Stimulated activated CD8-positive, alpha-beta memory T cell treated with anti-CD3 and anti-CD28 coated beads, Interleukin-15, amount 100 ng/mL, for 24 hours (primary cell): ENCODE data around the gene MFSD8.
"Not testable (repeated sequence)": the region's sequence is repeated elsewhere in the genome, so short reads cannot be mapped to it uniquely, and the experiment has no call there.

Experiments
- DNase-seq: peaks from one replicate; pipeline ENCODE4 v3.0.0-alpha.2; 2020; ENCODE audit warnings: low read depth

MFSD8 gene

DNA sequence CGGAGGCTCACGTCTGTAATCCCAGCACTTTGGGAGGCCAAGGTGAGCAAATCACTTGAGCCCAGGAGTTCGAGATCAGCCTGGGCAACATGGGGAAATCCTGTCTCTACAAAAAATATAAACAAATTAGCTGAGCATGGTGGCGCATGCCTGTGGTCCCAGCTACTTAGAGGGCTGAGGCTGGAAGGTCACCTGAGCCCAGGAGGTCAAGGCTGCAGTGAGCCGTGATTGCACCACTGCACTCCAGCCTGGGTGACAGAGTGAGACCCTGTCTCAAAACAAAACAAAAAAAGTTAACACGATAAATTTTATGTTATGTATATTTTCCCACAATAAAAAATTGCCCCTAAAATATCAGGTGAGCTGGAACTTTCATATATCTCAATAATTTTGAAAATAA is 33.1 kb downstream of the MFSD8 start:
- DNase-seq: not testable (repeated sequence)

DNA sequence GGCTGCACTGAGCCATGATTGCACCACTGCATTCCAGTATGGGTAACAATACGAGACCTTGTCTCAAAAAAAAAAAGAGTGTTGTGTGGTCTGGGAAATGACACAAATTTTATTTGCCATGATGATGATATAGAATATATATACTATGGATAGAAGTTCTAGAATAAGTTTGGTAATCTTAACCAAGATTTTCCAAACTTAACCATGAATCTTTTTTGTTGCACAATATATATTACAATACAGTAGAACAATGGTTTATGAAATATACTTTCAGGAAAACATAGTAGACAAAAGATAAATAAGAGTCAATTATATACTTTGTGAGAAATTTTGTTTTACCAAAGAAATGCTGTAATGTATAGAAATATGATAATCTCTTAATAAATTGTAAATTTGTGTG is 34.8 kb downstream of the MFSD8 start:
- no peak for DNase-seq

DNA sequence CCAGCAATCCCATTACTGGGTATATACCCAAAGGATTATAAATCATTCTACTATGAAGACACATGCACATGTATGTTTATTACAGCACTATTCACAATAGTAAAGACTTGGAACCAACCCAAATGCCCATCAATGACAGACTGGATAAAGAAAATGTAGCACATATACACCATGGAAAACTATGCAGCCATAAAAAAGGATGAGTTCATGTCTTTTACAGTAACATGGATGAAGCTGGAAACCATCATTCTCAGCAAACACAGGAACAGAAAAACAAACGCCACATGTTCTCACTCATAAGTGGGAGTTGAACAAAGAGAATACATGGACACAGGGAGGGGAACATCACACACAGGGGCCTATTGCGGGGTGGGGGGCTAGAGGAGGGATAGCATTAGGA is 39.3 kb downstream of the MFSD8 start:
- not testable (repeated sequence) for DNase-seq

DNA sequence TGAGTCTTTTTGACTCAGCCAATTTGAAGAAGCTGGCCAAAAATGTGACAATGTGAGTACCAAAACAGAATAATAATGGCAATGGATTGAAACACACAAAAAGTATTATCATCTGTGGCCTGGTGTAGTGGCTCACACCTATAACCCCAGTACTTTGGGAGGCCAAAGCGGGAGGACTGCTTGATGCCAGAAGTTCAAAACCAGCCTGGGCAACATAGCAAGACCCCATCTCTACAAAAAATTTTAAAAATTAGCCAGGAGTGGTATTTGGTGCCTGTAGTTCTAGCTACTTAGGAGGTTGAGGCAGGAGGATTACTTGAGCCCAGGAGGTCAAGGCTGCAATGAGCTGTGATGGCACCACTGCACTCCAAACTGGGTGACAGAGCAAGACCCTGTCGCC is 42.7 kb downstream of the MFSD8 start:
- DNase-seq: no peak

DNA sequence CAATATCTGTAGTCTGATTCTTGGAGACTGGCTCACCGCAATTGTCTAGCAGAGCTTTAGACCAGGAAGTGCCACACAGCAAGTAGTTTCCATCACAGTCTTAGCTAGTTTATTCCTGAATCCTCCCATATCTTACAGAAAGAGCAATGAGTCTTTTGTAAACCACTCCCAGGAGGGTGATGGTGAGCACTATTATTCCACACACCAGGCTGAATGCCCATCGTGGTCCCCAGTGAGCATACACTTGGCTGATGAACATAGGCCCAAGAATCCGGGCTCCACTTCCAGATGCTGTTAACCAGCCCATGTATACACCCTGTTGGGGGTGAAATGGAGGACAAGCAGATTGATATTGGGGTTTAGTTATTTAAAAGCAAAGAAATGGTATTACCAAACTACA is 44.5 kb downstream of the MFSD8 start:
- DNase-seq: no peak

DNA sequence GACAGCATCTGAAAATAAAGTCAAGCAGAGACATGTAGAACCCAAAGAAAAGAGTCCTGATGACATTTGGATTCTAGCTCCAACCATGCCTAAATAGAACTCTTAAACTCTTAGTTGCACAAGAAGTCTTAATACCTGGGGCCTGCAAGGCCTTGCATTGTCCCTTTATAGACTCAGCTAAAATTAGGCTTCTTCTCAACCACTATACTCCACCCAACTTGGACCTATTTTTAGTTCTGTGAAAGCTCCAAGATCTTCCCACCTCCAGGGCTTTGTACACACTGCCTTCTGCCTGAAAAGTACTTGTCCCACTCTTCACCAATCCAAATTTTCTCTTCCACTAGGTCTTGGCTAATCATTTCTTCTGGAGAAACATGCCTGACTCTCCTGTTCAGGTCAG is 47.8 kb downstream of the MFSD8 start:
- DNase-seq: no peak

DNA sequence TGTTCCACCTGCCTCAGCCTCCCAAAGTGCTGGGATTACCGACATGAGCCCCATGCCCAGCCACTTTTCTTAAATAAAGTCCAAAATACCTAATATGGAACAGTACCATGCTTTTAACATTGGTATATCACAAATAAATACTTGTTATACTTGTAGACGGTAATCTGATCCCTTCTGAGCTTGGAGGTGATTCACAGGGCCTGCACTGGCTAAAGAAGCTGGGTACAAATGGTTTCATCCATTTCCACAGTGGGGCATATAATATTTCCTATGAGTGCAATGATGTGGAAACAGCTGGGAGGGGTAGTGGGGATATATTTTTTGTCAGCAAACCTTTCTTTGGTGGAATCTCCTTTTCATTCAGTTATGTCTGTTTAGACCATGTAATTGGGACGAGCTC is 48.5 kb downstream of the MFSD8 start:
- DNase-seq: no peak

DNA sequence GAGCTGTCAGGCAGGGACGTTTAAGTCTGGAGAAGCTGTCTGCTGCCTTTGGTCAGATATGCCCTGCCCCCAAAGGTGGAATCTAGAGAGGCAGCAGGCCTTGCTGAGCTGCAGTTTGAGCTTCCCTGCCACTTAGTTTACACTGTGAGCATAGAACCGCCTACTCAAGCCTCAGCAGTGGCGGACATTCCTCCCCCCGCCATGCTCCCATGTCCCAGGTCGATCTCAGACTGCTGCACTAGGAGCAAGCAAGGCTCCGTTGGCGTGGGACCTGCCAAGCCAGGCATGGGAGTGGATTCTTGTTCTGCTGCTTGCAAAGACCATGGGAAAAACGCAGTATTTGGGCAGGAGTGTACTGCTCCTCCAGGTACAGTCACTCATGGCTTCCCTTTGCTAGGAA is 59.9 kb downstream of the MFSD8 start:
- no peak for DNase-seq

DNA sequence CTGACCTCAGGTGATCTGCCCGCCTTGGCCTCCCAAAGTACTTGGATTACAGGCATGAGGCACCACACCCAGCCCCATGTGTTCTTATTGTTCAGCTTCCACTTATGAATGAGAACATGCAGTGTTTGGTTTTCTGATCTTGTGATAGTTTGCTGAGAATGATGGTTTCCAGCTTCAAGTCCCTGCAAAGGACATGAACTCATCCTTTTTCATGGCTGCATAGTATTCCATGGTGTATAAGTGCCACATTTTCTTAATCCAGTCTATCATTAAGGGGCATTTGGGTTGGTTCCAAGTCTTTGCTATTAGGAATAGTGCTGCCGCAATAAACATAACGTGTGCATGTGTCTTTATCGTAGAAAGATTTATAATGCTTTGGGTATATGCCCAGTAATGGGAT is 65.3 kb downstream of the MFSD8 start:
- not testable (repeated sequence) for DNase-seq

DNA sequence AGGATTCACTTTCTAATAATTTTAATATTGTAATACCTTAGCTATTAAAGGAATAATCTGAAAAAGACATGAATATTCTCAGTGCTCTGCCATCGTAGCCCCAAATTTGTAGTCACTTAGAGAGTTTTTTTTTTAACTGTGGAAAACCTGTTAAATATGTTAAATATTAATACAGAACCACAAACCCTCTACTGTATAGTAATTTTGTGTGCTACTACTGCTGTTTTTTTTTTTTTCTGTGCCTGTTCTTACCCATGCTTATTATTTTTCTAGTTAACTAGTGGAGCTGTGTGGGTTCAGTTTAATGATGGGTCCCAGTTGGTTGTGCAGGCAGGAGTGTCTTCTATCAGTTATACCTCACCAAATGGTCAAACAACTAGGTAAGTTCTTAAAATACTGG is 68.4 kb downstream of the MFSD8 start:
- DNase-seq: no peak

DNA sequence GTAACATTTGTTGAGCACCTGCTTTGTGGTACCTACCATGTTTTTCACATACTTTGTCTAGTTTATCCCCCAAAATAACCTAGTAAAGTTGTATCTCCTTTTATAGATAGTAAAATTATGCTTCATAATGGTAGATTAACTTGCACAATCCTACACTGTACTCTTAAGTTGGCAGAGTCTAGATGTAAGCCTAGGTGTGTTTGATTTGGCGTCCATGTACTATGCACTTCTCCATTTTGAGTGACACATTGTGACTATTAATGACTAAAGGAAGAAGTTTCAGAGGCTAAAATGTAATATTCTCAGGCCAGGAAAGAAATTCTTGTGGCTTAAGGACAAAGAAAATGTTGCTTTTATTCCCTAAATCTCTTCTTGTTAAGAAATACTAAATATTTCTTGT is 68.9 kb downstream of the MFSD8 start:
- no peak for DNase-seq

DNA sequence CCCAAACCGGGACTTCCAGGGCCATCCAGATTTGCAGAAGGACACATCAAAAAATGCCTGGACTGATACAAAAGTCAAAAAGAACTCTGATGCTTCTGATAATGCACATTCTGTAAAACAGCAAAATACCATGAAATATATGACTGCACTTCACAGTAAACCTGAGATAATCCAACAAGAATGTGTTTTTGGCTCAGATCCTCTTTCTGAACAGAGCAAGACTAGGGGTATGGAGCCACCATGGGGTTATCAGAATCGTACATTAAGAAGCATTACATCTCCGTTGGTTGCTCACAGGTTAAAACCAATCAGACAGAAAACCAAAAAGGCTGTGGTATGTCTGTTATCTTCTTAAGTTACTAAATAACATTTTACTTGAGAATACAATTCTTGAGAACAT is 75.1 kb downstream of the MFSD8 start:
- DNase-seq: no peak

DNA sequence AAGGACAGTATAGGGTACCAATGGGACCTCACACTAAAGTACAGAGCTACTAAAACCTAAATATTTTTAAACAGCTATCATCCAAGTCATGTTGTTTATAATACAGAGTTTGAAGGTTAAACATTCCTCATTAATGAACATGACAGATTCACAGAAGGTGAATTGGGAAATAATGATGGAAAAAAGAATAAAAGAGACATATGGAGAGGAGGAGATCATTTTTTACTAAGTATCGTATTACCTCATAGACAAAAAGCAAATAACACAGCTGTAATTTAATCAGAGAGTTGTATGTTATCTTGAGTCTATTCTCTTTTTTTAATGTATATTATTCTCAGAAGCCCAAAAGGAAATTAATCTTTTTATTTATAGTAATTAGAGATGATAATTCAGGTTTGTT is 76.4 kb downstream of the MFSD8 start:
- DNase-seq: no peak

DNA sequence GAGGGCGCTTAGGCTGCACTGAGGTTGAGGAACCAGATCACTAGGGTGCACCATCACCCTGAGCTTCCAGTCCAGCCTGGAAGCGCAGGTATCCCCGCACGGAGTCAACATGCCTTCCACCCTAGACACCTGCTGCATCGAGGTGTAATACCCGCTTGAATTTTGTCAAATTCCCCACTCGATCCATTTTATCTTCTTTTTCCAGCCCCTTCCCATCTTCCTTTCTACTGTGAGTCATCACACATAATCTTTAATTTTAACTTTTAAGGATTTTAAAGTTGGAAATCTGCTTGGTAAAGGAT is 83.5 kb downstream of the MFSD8 start:
- DNase-seq: no peak

DNA sequence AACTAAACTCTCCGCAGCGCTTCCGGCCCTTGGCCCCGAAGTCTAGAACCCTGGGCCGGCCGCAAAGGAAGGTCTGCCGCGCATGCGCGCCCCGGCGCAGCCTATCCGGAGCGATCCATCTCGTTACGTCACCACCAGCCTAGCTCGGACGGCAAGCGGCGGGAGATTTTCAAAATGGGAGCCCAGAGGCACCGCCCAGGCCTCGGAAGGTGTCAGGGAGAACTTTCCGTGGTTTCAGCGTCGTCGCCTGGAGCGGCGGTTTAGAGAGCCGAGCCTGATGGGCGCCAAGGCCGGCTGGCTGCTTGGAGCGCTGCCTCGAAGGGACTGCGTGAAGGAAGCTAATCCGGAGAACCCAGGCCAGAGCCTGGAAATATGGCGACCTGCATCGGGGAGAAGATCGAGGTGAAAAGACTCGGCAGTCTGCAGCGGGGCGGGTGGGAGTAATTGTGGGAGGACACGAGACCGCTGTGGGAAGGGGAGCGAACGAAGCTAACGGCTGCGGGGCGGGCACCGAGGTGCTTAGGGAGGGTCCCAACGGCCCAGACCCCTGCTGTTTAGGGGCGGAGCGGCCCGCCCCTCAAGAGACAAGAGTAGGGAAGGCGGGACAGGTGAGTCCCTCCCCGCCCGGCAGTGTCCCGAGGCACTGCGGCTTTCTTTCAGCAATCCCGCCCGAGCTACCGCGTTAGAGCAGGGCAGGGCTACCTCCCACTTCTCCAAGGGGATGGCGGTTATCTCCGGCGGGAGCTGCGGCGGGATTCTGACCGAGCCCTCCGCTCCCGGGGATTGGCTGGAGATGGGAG is 84.0 kb downstream of the MFSD8 start, which contains the start of gene PLK4:
PLK4 (plus strand) TSS at position 131 of the 800 bp plus-strand sequence; CDS start at position 373, 242 bp downstream.
- DNase-seq: peak; percentile 85

DNA sequence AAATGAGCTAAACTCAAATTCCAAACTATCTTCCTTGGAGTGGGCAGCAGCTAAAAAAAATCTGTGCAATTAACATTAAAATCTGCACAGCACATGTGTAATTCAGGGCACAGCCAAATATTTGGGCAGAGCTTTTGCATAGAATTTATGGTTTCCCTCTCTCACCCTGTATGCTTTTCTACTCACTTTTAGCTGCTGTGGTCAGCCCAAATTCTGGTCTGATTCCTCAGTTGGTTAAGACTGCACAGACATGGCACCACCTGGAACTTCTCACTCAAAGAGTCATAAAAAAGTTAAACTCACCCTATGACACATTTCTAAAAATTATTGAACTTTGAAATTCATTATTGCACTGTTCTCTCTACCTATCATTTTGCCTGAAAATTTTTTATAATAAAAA is 89.2 kb downstream of the MFSD8 start:
- DNase-seq: no peak

DNA sequence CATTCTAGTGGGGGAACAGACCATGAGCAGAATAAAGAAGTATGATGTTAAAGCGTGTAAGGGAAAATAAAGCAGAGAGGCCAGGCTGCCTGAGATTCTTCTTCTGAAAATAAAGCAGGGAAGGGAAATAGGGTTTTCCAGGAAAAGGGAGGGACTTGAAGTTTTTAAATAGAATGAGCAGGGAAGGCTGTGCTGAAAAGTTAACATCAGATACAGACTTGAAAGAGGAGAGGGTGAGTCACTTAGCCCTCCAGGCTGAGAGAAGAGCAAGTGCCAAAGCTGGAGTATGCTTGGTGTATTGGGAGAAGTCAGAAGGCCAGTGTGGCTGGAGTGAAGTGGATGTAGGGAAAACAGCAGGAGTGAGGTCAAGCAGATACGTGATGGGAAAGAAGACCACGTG is 94.3 kb downstream of the MFSD8 start:
- DNase-seq: no peak

DNA sequence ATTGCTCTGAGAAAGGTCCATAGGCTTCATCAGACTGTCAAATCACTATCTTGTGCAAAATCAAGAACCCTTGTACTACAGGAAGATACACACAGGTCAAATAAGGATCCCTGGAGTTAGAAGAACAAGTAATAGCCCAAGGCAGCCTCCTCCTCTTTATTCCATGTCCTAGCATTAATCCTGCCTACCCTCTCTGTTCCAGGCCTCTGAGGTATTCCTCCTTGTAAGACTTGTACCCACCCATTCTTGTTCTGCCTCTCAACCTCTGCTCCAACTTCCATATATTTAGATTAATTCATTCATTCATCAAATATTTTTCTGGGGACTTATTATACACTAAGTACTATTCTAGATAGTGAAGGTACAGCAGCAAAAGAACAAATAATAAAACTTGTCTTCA is 94.7 kb downstream of the MFSD8 start:
- DNase-seq: no peak

DNA sequence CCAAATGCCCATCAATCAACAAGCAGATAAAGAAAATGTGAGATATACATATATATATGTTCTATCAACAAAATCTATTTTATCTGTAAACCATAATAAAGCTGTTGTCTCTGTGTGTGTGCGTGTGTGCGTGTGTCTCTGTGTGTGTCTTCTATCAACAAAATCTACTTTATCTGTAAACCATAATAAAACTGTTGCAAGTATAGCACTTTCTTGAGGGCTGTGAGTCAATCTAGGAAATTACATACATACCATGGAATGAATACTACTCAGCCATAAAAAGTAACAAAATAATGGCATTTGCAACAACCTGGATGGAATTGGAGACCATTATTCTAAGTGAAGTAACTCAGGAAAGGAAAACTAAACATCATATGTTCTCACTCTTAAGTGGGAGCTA is 96.8 kb downstream of the MFSD8 start:
- DNase-seq: no peak
